ENCODE measurements around the gene ALOXE3. TPM values are rescaled to one million over a fixed set of nuclear protein-coding genes. Genes with fewer than 3 reads are reported as not detected.
"Not testable (repeated sequence)": the region's sequence is repeated elsewhere in the genome, so short reads cannot be mapped to it uniquely, and the experiment has no call there.

ALOXE3 gene
- total and polyA plus RNA-seq, 4 donors: 0.12 to 0.68 (median 0.28) TPM; not detected in 1

DNA sequence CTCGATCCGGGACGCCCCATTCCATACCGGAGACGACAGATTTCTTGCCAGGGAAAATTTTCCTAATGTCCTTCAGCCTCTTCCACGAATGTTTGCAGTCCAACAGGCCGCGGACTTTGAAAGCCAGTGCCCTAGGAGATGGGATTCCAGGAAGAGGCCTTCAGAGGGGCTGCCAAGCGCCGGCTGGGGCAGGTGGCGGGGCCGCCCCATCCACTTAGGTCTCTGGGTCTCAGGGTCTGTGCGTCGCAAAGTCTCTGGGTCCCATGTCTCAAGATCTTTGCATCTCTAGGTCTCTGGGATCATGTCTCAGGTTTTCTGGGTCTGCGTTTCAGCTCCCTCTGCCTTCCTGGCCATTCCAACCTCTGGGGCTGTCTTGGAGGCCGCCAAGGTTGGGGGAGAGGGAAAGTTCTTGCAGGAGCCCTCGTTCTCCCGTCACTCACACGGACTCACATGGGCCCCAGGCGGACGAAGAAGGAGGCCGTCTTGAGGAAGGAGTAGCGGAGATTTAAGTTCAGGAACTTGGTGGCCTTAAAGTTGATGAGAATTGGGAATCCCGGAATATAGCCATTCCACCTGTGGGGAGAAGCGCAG lies 38.0 kb downstream of the ALOXE3 start:
- Histone ChIP-seq H3K9ac (ENCODE audit: insufficient read depth in 1 of 2, low read length in 2 of 2) (peak overlapping the region in 1 of 2 donors; percentile 17), H3K27ac (ENCODE audit: low read depth in 1 of 2, low read length in 1 of 2) (no peak overlapping the region), H3K9me3 (ENCODE audit: control insufficient read depth in 4 of 4, insufficient read depth in 3 of 4, low read length in 3 of 4) (peaks cover 0 to 2% (median 0%) of the 10 kb centered on the region in 4 donors), H3K27me3 (ENCODE audit: control insufficient read depth in 3 of 3, insufficient read depth in 3 of 3, low read length in 2 of 3) (peaks cover 0 to 51% (median 40%) of the 10 kb centered on the region in 3 donors), H3K4me3 (no peak overlapping the region), H3K36me3 (ENCODE audit: control insufficient read depth in 4 of 4, insufficient read depth in 4 of 4, low read length in 4 of 4) (no peaks in the 10 kb centered on the region), H3K4me1 (ENCODE audit: control insufficient read depth in 5 of 5, insufficient read depth in 5 of 5, low read length in 5 of 5) (peaks cover 0 to 10% (median 0%) of the 10 kb centered on the region in 5 donors)
- 24 to 29% methylated on average over 25 of the region's 25 CpGs for WGBS, 2 donors
- TF ChIP-seq, protein P1, sequence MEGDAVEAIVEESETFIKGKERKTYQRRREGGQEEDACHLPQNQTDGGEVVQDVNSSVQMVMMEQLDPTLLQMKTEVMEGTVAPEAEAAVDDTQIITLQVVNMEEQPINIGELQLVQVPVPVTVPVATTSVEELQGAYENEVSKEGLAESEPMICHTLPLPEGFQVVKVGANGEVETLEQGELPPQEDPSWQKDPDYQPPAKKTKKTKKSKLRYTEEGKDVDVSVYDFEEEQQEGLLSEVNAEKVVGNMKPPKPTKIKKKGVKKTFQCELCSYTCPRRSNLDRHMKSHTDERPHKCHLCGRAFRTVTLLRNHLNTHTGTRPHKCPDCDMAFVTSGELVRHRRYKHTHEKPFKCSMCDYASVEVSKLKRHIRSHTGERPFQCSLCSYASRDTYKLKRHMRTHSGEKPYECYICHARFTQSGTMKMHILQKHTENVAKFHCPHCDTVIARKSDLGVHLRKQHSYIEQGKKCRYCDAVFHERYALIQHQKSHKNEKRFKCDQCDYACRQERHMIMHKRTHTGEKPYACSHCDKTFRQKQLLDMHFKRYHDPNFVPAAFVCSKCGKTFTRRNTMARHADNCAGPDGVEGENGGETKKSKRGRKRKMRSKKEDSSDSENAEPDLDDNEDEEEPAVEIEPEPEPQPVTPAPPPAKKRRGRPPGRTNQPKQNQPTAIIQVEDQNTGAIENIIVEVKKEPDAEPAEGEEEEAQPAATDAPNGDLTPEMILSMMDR (IDR thresholded peaks at IDR 0.05; ENCODE audit: control extremely low read depth, extremely low read depth): no peak
- DNase-seq (no peak), ATAC-seq (ENCODE audit: insufficient read depth, low FRiP score) (no peak)

GRCh38 chr17:8079291-8080207 lies 38.8 kb downstream of the ALOXE3 start:
- H3K9me3 ChIP-seq (ENCODE audit: control insufficient read depth in 4 of 4, insufficient read depth in 3 of 4, low read length in 3 of 4): peaks cover 0 to 2% (median 0%) of the 10 kb centered on the region in 4 donors
- H3K4me3 ChIP-seq: no peak overlapping the region
- no peak overlapping the region for H3K27ac ChIP-seq (ENCODE audit: low read depth in 1 of 2, low read length in 1 of 2)
- TF ChIP-seq, protein P1 (IDR thresholded peaks at IDR 0.05; ENCODE audit: control extremely low read depth, extremely low read depth): peak; percentile 79
- 1 to 2% methylated on average over 80 to 87 of the region's 87 CpGs for WGBS, 2 donors
- peaks cover 0 to 10% (median 0%) of the 10 kb centered on the region in 5 donors for H3K4me1 ChIP-seq (ENCODE audit: control insufficient read depth in 5 of 5, insufficient read depth in 5 of 5, low read length in 5 of 5)
- H3K9ac ChIP-seq (ENCODE audit: insufficient read depth in 1 of 2, low read length in 2 of 2): no peak overlapping the region
- peak; percentile 87 for ATAC-seq (ENCODE audit: insufficient read depth, low FRiP score)
- no peaks in the 10 kb centered on the region for H3K36me3 ChIP-seq (ENCODE audit: control insufficient read depth in 4 of 4, insufficient read depth in 4 of 4, low read length in 4 of 4)
- DNase-seq: peak; percentile 66 to 75 (median 71)
- H3K27me3 ChIP-seq (ENCODE audit: control insufficient read depth in 3 of 3, insufficient read depth in 3 of 3, low read length in 2 of 3): peaks cover 0 to 58% (median 46%) of the 10 kb centered on the region in 3 donors

DNA sequence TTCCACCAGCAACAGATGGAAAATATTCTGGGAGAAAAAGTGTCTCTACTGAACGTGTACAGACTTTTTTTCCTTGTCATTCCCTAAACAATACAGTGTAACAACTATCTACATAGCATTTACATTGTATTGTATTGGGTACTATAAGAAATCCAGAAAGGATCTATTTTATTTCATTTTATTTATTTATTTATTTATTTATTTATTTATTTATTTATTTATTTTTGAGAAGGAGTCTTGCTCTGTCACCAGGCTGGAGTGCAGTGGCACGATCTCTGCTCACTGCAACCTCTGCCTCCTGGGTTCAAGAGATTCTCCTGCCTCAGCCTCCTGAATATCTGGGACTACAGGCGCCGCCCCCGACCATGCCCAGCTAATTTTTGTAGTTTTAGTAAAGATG lies 40.4 kb downstream of the ALOXE3 start:
- Histone ChIP-seq H3K4me1 (ENCODE audit: control insufficient read depth in 5 of 5, insufficient read depth in 5 of 5, low read length in 5 of 5) (peaks cover 0 to 18% (median 0%) of the 10 kb centered on the region in 5 donors), H3K27me3 (ENCODE audit: control insufficient read depth in 3 of 3, insufficient read depth in 3 of 3, low read length in 2 of 3) (peaks cover 0 to 71% (median 57%) of the 10 kb centered on the region in 3 donors)
- 84 to 92% methylated on average over 4 to 5 of the region's 5 CpGs for WGBS, 2 donors
- not testable (repeated sequence) for H3K9me3 ChIP-seq (ENCODE audit: control insufficient read depth in 4 of 4, insufficient read depth in 3 of 4, low read length in 3 of 4); H3K9ac ChIP-seq (ENCODE audit: insufficient read depth in 1 of 2, low read length in 2 of 2); H3K36me3 ChIP-seq (ENCODE audit: control insufficient read depth in 4 of 4, insufficient read depth in 4 of 4, low read length in 4 of 4); H3K27ac ChIP-seq (ENCODE audit: low read depth in 1 of 2, low read length in 1 of 2); ATAC-seq (ENCODE audit: insufficient read depth, low FRiP score); DNase-seq; H3K4me3 ChIP-seq

All from lung (tissue), 12 donors.